Skeletal muscle tissue (tissue), 4 donors: Measurements from ENCODE around the gene CCDC34. TPM values are rescaled to one million over a fixed set of nuclear protein-coding genes. Genes with fewer than 3 reads are reported as not detected.

Source experiments
- H3K27ac ChIP-seq: one replicate; pipeline ENCODE4 v1.7.0; 2013; ENCODE audit warnings: mild to moderate bottlenecking, low read depth, low read length, inconsistent platforms
- H3K27me3 ChIP-seq, 3 donors: one replicate each; pipeline ENCODE4 v1.7.0; 2013; ENCODE audit warnings: low read length in 3 of 3; ENCODE audit not compliant: control insufficient read depth in 3 of 3, insufficient read depth in 3 of 3
- H3K36me3 ChIP-seq, 3 donors: one replicate each; pipeline ENCODE4 v1.7.0; 2013; ENCODE audit warnings: low read length in 3 of 3; ENCODE audit not compliant: control insufficient read depth in 3 of 3, insufficient read depth in 3 of 3
- H3K4me1 ChIP-seq, 3 donors: one replicate each; pipeline ENCODE4 v1.7.0; 2013; ENCODE audit warnings: low read length in 3 of 3, mild to moderate bottlenecking in 3 of 3; ENCODE audit not compliant: control insufficient read depth in 3 of 3, insufficient read depth in 3 of 3
- H3K4me3 ChIP-seq, 3 donors: one replicate each; pipeline ENCODE4 v1.7.0; 2013; ENCODE audit warnings: low read length in 3 of 3
- H3K9ac ChIP-seq, 3 donors: one replicate each; pipeline ENCODE4 v1.7.0; 2013; ENCODE audit warnings: low read length in 3 of 3, mild to moderate bottlenecking in 3 of 3, moderate library complexity in 2 of 3, low read depth in 1 of 3
- H3K9me3 ChIP-seq, 3 donors: one replicate each; pipeline ENCODE4 v1.7.0; 2013; ENCODE audit warnings: low read length in 3 of 3; ENCODE audit not compliant: control insufficient read depth in 3 of 3
- total RNA-seq: library from RNA; depleted of rRNA; stranded (reverse); fragments of >200 nt; gene quantifications from one replicate; pipeline ENCODE4 v1.2.3, GENCODE V29; 2014
- donor health status: Osteomylitis.

Gene CCDC34
- total RNA-seq, 1 donor from 2014 or later: 2.1 TPM

- H3K4me1 ChIP-seq: peaks cover 0 to 4% (median 0%) of the 10 kb centered on the region in 3 donors
- no peaks in the 10 kb centered on the region for H3K36me3 ChIP-seq
- no peak overlapping the region for H3K9ac ChIP-seq
- H3K4me3 ChIP-seq: no peak overlapping the region
- no peak overlapping the region for H3K27ac ChIP-seq
- no peaks in the 10 kb centered on the region for H3K9me3 ChIP-seq
- H3K27me3 ChIP-seq: no peaks in the 10 kb centered on the region
Observed at GRCh38 chr11:27310707-27311106, 52.3 kb downstream of the CCDC34 start.

DNA sequence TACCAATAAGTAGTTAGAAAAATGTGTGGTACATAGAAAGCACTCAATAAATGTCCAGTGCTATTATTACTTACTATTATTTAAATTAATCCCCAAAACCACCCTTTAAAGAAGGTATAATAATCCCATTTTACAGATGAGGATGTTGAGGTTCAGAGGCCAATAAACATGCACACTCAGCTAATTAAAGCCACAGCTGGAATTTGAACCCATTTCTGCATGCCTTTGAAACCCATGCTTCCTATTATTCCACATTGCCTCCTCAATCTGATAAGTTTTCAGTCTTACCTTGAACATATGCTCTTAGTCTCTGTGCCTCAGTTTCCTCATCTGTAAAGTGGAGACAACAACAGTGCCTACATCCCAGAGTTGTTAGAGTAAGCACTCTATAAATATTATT lies 52.8 kb downstream of the CCDC34 start:
- Histone ChIP-seq H3K9ac (no peak overlapping the region), H3K4me3 (no peak overlapping the region)

DNA sequence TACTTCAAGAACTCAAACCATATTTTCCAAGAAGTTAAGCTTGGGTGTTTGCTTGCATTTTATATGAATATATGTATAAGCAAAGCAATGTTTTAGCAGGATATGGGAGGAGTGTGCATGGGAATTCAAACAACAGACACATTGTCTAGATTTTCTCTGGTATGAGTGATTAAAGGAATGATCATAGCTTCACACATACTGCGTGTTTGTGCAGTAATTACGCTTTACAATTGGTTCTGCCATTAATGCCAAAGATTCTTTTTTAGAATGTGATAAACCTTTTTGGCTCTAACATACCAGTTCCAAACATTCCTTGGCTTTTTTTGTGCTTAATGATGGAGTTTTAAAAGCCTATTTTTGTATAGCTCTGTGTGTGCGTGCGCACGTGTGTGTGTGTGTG lies 54.0 kb downstream of the CCDC34 start:
- Histone ChIP-seq H3K36me3 (no peaks in the 10 kb centered on the region), H3K9ac (no peak overlapping the region), H3K27ac (no peak overlapping the region), H3K9me3 (peaks cover 0 to 2% (median 0%) of the 10 kb centered on the region in 3 donors), H3K4me3 (no peak overlapping the region), H3K4me1 (peaks cover 0 to 6% (median 0%) of the 10 kb centered on the region in 3 donors), H3K27me3 (no peaks in the 10 kb centered on the region)

More for the DNA sequence above, 52.8 kb downstream of the CCDC34 start:
- Histone ChIP-seq H3K27ac (no peak overlapping the region), H3K36me3 (no peaks in the 10 kb centered on the region), H3K4me1 (peaks cover 0 to 6% (median 0%) of the 10 kb centered on the region in 3 donors), H3K27me3 (no peaks in the 10 kb centered on the region), H3K9me3 (peaks cover 0 to 1% (median 0%) of the 10 kb centered on the region in 3 donors)

GRCh38 chr11:27307232-27307631 lies 55.8 kb downstream of the CCDC34 start:
- H3K9ac ChIP-seq: no peak overlapping the region
- no peak overlapping the region for H3K27ac ChIP-seq
- H3K4me3 ChIP-seq: no peak overlapping the region
- no peaks in the 10 kb centered on the region for H3K36me3 ChIP-seq
- peaks cover 0 to 6% (median 0%) of the 10 kb centered on the region in 3 donors for H3K4me1 ChIP-seq
- peaks cover 0 to 7% (median 0%) of the 10 kb centered on the region in 3 donors for H3K9me3 ChIP-seq
- H3K27me3 ChIP-seq: no peaks in the 10 kb centered on the region

- H3K9ac ChIP-seq: no peak overlapping the region
- H3K4me3 ChIP-seq: no peak overlapping the region
- H3K27me3 ChIP-seq: no peaks in the 10 kb centered on the region
- H3K27ac ChIP-seq: no peak overlapping the region
- peaks cover 0 to 7% (median 0%) of the 10 kb centered on the region in 3 donors for H3K9me3 ChIP-seq
- peaks cover 0 to 6% (median 0%) of the 10 kb centered on the region in 3 donors for H3K4me1 ChIP-seq
- no peaks in the 10 kb centered on the region for H3K36me3 ChIP-seq
Observed at GRCh38 chr11:27305751-27306150, 57.3 kb downstream of the CCDC34 start.

- Histone ChIP-seq H3K4me3 (no peak overlapping the region), H3K9ac (no peak overlapping the region), H3K9me3 (peaks cover 0 to 7% (median 0%) of the 10 kb centered on the region in 3 donors), H3K27me3 (no peaks in the 10 kb centered on the region), H3K36me3 (no peaks in the 10 kb centered on the region), H3K27ac (no peak overlapping the region), H3K4me1 (peaks cover 0 to 6% (median 0%) of the 10 kb centered on the region in 3 donors)
Observed at GRCh38 chr11:27304514-27304913, 58.5 kb downstream of the CCDC34 start.

DNA sequence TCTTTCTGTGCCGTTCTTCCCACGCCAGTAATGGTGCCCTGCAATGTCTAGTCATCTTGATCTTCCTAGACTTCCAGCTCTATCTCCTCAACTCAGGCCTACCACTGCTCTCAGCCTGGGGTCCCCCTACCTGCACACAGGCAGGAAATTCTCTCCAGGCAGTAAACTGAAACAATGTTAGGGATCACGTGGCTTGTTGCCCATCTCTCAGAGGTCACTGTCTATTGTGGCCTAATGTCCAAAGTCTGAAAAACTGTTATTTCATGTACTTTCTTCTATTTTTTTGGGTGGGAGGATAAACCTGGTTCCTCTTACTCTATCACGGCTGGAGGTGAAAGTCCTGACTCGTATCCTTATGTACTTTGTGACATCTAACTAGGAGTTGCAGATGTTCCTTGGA lies 59.1 kb downstream of the CCDC34 start:
- H3K27me3 ChIP-seq: no peaks in the 10 kb centered on the region

GRCh38 chr11:27300974-27301373 lies 62.0 kb downstream of the CCDC34 start:
- Histone ChIP-seq H3K4me1 (peaks cover 0 to 5% (median 0%) of the 10 kb centered on the region in 3 donors), H3K4me3 (no peak overlapping the region), H3K9me3 (peaks cover 0 to 7% (median 0%) of the 10 kb centered on the region in 3 donors), H3K27me3 (no peaks in the 10 kb centered on the region), H3K27ac (no peak overlapping the region), H3K36me3 (no peaks in the 10 kb centered on the region), H3K9ac (no peak overlapping the region)

More for the DNA sequence above, 59.1 kb downstream of the CCDC34 start:
- Histone ChIP-seq H3K36me3 (no peaks in the 10 kb centered on the region), H3K4me3 (no peak overlapping the region), H3K4me1 (peaks cover 0 to 6% (median 0%) of the 10 kb centered on the region in 3 donors), H3K9ac (no peak overlapping the region), H3K9me3 (peaks cover 0 to 7% (median 0%) of the 10 kb centered on the region in 3 donors), H3K27ac (no peak overlapping the region)

DNA sequence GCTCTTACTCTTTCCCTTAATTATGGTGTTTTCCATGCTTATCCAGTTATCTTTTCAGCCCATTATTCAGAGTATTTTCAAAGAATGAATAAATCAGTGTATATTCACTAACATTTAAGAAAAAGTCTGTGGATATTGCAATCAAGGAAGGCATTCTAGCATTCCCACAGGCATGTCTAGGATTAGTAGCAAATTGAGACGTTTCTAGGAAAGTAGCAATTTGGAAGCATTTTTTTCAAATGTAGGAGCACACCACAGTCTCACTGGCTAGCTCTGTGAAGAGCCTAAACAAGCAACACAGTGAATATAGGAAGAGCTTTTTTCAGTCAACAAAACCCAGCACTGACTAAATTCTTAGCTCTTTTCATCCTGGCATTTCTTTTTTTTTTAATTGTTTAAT lies 65.4 kb downstream of the CCDC34 start:
- Histone ChIP-seq H3K36me3 (no peaks in the 10 kb centered on the region), H3K9ac (no peak overlapping the region), H3K9me3 (no peaks in the 10 kb centered on the region)

DNA sequence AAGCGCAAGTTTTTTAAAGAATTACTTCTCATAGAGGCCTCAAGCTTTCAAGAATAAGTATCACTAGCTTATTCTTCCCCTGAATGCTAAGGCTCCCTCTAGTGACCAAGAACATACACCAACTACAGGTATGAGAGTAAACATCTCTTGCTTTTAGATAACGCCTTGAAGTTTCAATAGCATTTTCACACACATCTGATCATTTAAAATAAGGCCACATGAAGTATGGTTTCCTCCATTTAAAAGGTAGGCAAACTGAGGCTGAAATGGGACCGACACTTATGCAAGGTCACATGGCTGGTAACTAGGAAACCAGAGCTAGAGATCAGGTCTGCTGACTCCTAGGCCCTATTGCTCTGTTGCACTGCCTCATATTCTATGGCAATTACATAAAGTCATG lies 66.5 kb downstream of the CCDC34 start:
- H3K4me3 ChIP-seq: no peak overlapping the region
- H3K4me1 ChIP-seq: no peaks in the 10 kb centered on the region
- H3K9ac ChIP-seq: no peak overlapping the region
- H3K27me3 ChIP-seq: no peaks in the 10 kb centered on the region
- no peaks in the 10 kb centered on the region for H3K9me3 ChIP-seq
- H3K36me3 ChIP-seq: no peaks in the 10 kb centered on the region
- H3K27ac ChIP-seq: no peak overlapping the region

More for the DNA sequence above, 65.4 kb downstream of the CCDC34 start:
- H3K27me3 ChIP-seq: no peaks in the 10 kb centered on the region
- H3K27ac ChIP-seq: no peak overlapping the region
- no peak overlapping the region for H3K4me3 ChIP-seq
- H3K4me1 ChIP-seq: no peaks in the 10 kb centered on the region
